ENCODE measurements around the gene PAX7.

PAX7 gene

DNA sequence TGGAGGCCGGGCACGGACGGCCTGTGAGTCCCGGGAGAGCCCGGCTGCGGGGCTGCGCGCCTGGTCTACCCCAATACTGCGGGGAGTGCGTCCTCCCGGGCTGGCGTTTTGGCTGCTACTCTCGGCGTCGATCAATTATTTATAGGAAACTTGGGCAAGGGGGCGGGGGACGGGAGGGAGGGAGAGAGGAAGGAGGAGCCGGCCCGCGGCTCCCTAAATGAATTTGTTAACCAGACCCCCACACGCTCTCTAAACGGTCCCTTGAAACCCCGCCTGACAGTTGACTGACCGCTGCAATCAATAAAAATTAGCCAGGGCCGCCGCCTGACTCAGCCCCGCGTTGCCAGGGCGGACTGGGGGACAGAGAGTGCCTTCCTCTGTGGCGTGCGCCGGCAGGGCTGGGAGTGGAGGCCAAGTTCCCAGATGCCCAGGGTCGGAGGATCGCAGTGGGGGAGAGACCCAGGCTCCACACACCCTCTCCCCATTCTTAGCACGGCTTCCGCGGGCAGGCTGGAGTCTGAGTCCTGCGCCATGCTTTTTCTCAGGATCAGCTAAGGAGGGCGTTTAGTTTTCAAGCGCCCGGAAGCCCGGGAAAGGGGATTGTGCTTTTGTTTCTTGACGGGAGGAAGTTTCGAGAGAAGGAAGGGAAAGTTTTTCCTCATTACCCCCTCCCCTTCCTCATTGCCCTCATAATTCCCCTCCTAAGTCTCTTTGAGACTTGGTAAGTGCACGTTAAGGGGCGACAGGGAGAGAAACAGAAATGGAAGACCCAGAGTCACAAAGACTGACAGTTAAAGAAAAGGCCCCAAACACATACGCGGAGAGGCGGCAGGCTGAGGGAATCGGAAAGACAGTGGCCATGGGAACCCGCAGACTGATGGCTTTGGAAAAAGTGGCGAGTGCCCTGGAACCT lies 6.2 kb downstream of the PAX7 start:
- Histone ChIP-seq H3K4me3 (ENCODE audit: extremely low read depth, insufficient read depth, low read length, poor library complexity, severe bottlenecking) (no peak overlapping the region), H3K36me3 (ENCODE audit: control insufficient read depth, insufficient read depth, low read length) (no peaks in the 10 kb centered on the region), H3K27ac (ENCODE audit: low read depth, low read length, severe bottlenecking) (no peak overlapping the region), H3K9me3 (ENCODE audit: control insufficient read depth, low read length) (no peaks in the 10 kb centered on the region), H3K4me1 (ENCODE audit: control insufficient read depth, insufficient read depth, low read length, poor library complexity, severe bottlenecking) (peaks cover 19% of the 10 kb centered on the region)
- 2 to 4% methylated on average over 10 to 31 of the region's 52 CpGs for WGBS, 2 experiments (ENCODE audit: insufficient coverage in 2 of 2)

- 1 to 3% methylated on average over 15 to 19 of the region's 24 CpGs for WGBS, 2 experiments (ENCODE audit: insufficient coverage in 2 of 2)
- no peak overlapping the region for H3K4me3 ChIP-seq (ENCODE audit: extremely low read depth, insufficient read depth, low read length, poor library complexity, severe bottlenecking)
- H3K27ac ChIP-seq (ENCODE audit: low read depth, low read length, severe bottlenecking): no peak overlapping the region
- H3K4me1 ChIP-seq (ENCODE audit: control insufficient read depth, insufficient read depth, low read length, poor library complexity, severe bottlenecking): peaks cover 21% of the 10 kb centered on the region
- H3K36me3 ChIP-seq (ENCODE audit: control insufficient read depth, insufficient read depth, low read length): no peaks in the 10 kb centered on the region
- H3K9me3 ChIP-seq (ENCODE audit: control insufficient read depth, low read length): no peaks in the 10 kb centered on the region
Measured at GRCh38 chr1:18637511-18637960, 6.9 kb downstream of the PAX7 start.

DNA sequence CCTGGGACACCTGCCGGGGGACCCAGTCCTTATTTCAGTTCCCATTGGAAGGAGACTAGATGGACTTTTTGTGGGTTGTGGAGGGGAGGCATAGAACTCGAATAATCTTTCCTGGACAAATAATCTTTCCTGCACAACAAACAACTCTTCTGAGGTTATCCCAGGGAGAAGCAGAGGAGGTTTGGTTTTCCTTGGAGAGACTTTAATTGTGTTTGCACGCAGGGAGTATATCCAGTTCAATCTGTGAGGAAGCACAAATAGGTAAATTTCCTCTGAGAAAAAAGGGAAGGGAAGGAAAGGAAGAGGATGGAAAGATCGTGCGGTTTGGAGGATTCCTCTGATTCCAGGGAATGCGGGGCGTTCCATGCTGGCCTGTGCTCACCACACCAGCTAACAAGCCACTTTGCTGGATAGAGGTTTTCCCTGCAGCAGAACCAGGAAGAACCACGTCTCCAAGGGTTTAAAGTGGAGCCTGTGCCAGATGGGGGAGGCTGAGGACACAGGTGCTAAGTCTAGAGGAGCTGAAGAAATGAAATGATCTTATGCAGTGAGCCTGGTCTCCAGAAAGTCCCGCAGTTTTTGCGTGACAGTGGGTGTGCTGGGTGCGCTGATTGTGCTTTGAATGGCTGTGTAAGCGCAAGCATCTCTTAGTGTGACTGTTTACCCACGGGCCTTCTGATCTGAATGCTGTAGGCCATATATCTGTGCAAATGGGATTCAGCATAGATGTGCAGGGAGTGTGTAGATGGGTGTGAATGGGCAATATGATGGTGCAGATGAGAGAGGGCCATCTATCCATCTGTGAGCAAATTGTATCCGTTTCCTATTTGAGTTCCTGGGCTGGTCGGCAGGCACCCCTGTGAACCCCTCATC lies 7.6 kb downstream of the PAX7 start:
- Histone ChIP-seq H3K4me1 (ENCODE audit: control insufficient read depth, insufficient read depth, low read length, poor library complexity, severe bottlenecking) (peaks cover 27% of the 10 kb centered on the region), H3K4me3 (ENCODE audit: extremely low read depth, insufficient read depth, low read length, poor library complexity, severe bottlenecking) (no peak overlapping the region), H3K9me3 (ENCODE audit: control insufficient read depth, low read length) (no peaks in the 10 kb centered on the region), H3K36me3 (ENCODE audit: control insufficient read depth, insufficient read depth, low read length) (no peaks in the 10 kb centered on the region), H3K27ac (ENCODE audit: low read depth, low read length, severe bottlenecking) (no peak overlapping the region)
- WGBS, 2 experiments (ENCODE audit: insufficient coverage in 2 of 2): 10 to 15% methylated on average over 11 to 13 of the region's 15 CpGs

DNA sequence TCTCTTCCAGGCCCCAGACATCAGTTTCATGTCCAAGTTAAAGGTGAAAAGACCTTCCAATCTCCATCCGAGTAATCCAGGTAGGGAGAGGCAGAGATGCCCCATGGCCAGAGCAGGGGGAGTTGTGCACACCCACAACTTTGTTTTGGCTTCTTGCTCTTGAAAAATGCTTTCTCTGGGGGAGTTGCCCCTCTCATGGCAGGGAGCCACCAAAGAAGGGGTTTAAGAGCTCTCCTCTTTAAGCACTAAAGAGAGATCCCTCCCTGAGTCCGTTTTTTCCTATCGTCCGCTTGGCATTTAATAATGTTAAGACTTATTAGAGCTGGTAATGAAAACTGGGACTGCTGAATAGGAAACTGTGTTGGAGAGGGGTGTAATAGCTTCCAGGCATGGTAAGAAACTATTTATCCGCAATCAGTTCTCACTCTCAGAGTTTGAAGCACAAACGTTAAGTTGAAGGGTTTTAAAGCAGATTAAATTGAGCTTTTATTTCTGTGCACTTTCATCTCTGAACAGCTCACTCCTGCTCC lies 8.3 kb downstream of the PAX7 start:
- H3K4me3 ChIP-seq (ENCODE audit: extremely low read depth, insufficient read depth, low read length, poor library complexity, severe bottlenecking): no peak overlapping the region
- no peaks in the 10 kb centered on the region for H3K36me3 ChIP-seq (ENCODE audit: control insufficient read depth, insufficient read depth, low read length)
- no peaks in the 10 kb centered on the region for H3K9me3 ChIP-seq (ENCODE audit: control insufficient read depth, low read length)
- no peak overlapping the region for H3K27ac ChIP-seq (ENCODE audit: low read depth, low read length, severe bottlenecking)
- peaks cover 30% of the 10 kb centered on the region for H3K4me1 ChIP-seq (ENCODE audit: control insufficient read depth, insufficient read depth, low read length, poor library complexity, severe bottlenecking)
- 7% methylated on average over 5 of the region's 6 CpGs; no CpG with 5 or more reads in 1 of the 2 experiments for WGBS, 2 experiments (ENCODE audit: insufficient coverage in 2 of 2)

- H3K9me3 ChIP-seq (ENCODE audit: control insufficient read depth, low read length): no peaks in the 10 kb centered on the region
- H3K36me3 ChIP-seq (ENCODE audit: control insufficient read depth, insufficient read depth, low read length): no peaks in the 10 kb centered on the region
- peaks cover 30% of the 10 kb centered on the region for H3K4me1 ChIP-seq (ENCODE audit: control insufficient read depth, insufficient read depth, low read length, poor library complexity, severe bottlenecking)
- H3K27ac ChIP-seq (ENCODE audit: low read depth, low read length, severe bottlenecking): no peak overlapping the region
- no peak overlapping the region for H3K4me3 ChIP-seq (ENCODE audit: extremely low read depth, insufficient read depth, low read length, poor library complexity, severe bottlenecking)
- WGBS, 2 experiments (ENCODE audit: insufficient coverage in 2 of 2): 8 to 9% methylated on average over 5 to 7 of the region's 10 CpGs
Measured at GRCh38 chr1:18639368-18640055, 8.9 kb downstream of the PAX7 start.

GRCh38 chr1:18640228-18641004 lies 9.8 kb downstream of the PAX7 start:
- Histone ChIP-seq H3K9me3 (ENCODE audit: control insufficient read depth, low read length) (no peaks in the 10 kb centered on the region), H3K36me3 (ENCODE audit: control insufficient read depth, insufficient read depth, low read length) (no peaks in the 10 kb centered on the region), H3K27ac (ENCODE audit: low read depth, low read length, severe bottlenecking) (no peak overlapping the region), H3K4me1 (ENCODE audit: control insufficient read depth, insufficient read depth, low read length, poor library complexity, severe bottlenecking) (peaks cover 30% of the 10 kb centered on the region), H3K4me3 (ENCODE audit: extremely low read depth, insufficient read depth, low read length, poor library complexity, severe bottlenecking) (no peak overlapping the region)
- 0 to 3% methylated on average over 4 to 5 of the region's 43 CpGs for WGBS, 2 experiments (ENCODE audit: insufficient coverage in 2 of 2)

DNA sequence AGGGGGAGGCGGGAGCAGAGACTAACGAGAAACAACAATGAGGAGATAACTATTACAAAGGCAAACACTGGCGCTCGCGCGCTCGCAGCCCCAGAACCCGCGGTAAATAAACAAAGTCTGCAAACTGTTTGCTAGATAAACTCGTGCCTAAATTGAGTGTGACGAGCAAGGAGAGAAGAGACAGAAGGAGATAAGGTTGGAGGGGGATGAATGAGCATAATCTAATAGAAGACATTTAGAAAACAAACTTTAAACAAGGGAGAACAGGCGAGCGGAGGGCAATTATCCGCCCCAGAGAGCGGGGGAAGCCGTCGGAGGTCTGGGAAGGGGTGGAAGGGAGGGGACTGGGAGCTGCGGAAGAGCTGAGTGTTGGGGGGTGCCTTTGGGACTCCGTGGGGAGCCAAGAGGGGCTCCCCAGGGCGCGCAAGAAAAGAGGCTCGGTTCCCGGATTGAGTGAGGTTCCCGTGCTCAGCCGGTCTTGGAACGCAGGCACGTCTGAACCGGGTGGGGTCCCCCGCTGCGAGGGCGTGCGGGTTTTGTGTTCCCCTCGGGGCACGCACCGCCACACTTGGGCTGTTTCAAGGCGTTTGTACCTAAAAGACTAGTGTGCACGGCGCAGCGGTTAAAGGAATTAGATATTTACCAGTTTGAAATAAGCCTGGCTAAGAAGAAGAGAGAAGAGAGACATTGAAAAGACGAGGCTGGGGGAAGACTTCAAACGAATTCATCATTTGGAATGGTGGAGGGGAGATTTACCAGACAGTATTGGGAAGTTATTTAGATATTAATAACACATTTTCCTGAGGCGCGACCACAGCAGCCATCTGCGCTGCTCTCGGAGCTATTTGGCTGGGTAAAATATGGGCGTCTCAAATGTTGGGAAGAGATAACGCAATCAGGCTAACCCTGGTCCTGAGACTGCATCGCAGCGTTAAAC lies 10.6 kb downstream of the PAX7 start:
- Histone ChIP-seq H3K9me3 (ENCODE audit: control insufficient read depth, low read length) (no peaks in the 10 kb centered on the region), H3K27ac (ENCODE audit: low read depth, low read length, severe bottlenecking) (no peak overlapping the region), H3K4me3 (ENCODE audit: extremely low read depth, insufficient read depth, low read length, poor library complexity, severe bottlenecking) (no peak overlapping the region), H3K36me3 (ENCODE audit: control insufficient read depth, insufficient read depth, low read length) (no peaks in the 10 kb centered on the region), H3K4me1 (ENCODE audit: control insufficient read depth, insufficient read depth, low read length, poor library complexity, severe bottlenecking) (peaks cover 30% of the 10 kb centered on the region)
- 0 to 1% methylated on average over 34 to 43 of the region's 49 CpGs for WGBS, 2 experiments (ENCODE audit: insufficient coverage in 2 of 2)

- no peak overlapping the region for H3K27ac ChIP-seq (ENCODE audit: low read depth, low read length, severe bottlenecking)
- H3K4me3 ChIP-seq (ENCODE audit: extremely low read depth, insufficient read depth, low read length, poor library complexity, severe bottlenecking): peak overlapping the region; percentile 11
- H3K9me3 ChIP-seq (ENCODE audit: control insufficient read depth, low read length): no peaks in the 10 kb centered on the region
- H3K4me1 ChIP-seq (ENCODE audit: control insufficient read depth, insufficient read depth, low read length, poor library complexity, severe bottlenecking): peaks cover 30% of the 10 kb centered on the region
- H3K36me3 ChIP-seq (ENCODE audit: control insufficient read depth, insufficient read depth, low read length): no peaks in the 10 kb centered on the region
- 1 to 2% methylated on average over 11 to 17 of the region's 22 CpGs for WGBS, 2 experiments (ENCODE audit: insufficient coverage in 2 of 2)
Measured at GRCh38 chr1:18642278-18643095, 11.8 kb downstream of the PAX7 start.
